HepG2 (cell line): Measurements from ENCODE around the gene MAGEB10. TPM values are rescaled to one million over a fixed set of nuclear protein-coding genes. Genes with fewer than 3 reads are reported as not detected.

ENCODE experiments used
- ATAC-seq: fragments of 200-7000 bp; cut with Tn5 transposase; 3 replicates; pipeline ENCODE4 v1.9.1; 2020; ENCODE audit warnings: mild to moderate bottlenecking, moderate library complexity
- BruUV-seq: library from RNA; stranded (reverse); fragments of 400-500 nt; replicated peaks from 2 replicates; lab custom pipeline; 2021; lab: Mats Ljungman, UMichigan
- CTCF ChIA-PET: fragments of 300-600 bp; formaldehyde crosslinking; extraction: SDS; loops from one replicate; lab custom pipeline; 2021; ENCODE audit warnings: low total read pairs, inconsistent platforms, low intra/inter-chr PET ratio; lab: Yijun Ruan, JAX
- POLR2A ChIA-PET: fragments of 350-600 bp; sonication (Branson Sonifier 250); formaldehyde crosslinking; loops from one replicate; lab custom pipeline; 2020; ENCODE audit warnings: antibody characterized with exemption, inconsistent platforms; lab: Yijun Ruan, JAX
- DNase-seq: peaks from one replicate; pipeline ENCODE4 v3.0.0-alpha.2; 2015; ENCODE audit warnings: low spot score
- FAIRE-seq: peaks from 3 replicates; lab custom pipeline; 2011; peaks lifted over from hg19 to GRCh38; lab: Jason Lieb, UNC
- H2AFZ ChIP-seq: one replicate; pipeline ENCODE4 v1.6.1; 2011; ENCODE audit warnings: low read length, inconsistent platforms
- H3K27ac ChIP-seq: fragments of 300-600 bp; 3 replicates; pipeline ENCODE4 v1.8.0; 2011; ENCODE audit warnings: mixed run types, mild to moderate bottlenecking, mixed read lengths, low read length, inconsistent platforms; ENCODE audit not compliant: insufficient read depth; ENCODE audit errors: extremely low read length
- H3K27me3 ChIP-seq, 2 experiments: fragments of 200-600 bp in 1 of 2; 2 replicates in 1 of 2; 3 replicates in 1 of 2; pipeline versions ENCODE4 v1.6.0 to v1.8.0; 2011; ENCODE audit warnings: low read length in 2 of 2, mild to moderate bottlenecking in 2 of 2, moderate library complexity in 2 of 2, inconsistent platforms in 1 of 2; ENCODE audit not compliant: insufficient read depth in 2 of 2, control insufficient read depth in 1 of 2
- H3K36me3 ChIP-seq, 2 experiments: fragments of 200-600 bp in 1 of 2; replicated peaks in 1 of 2; 2 replicates in 1 of 2; 3 replicates in 1 of 2; pipeline versions ENCODE4 v1.5.1 to v1.8.0; 2011; ENCODE audit warnings: low read length in 2 of 2, inconsistent platforms in 1 of 2; ENCODE audit not compliant: insufficient read depth in 2 of 2, control insufficient read depth in 1 of 2
- H3K4me1 ChIP-seq: 2 replicates; pipeline ENCODE4 v1.5.1; 2012; ENCODE audit warnings: low read length, inconsistent platforms; ENCODE audit not compliant: insufficient read depth
- H3K4me2 ChIP-seq: 2 replicates; pipeline ENCODE4 v1.6.0; 2011; ENCODE audit warnings: low read depth, low read length, inconsistent platforms
- H3K4me3 ChIP-seq, 3 experiments: fragments of 200-600 bp in 1 of 3; sonication (generic), shearing (Covaris generic) in 1 of 3; replicated peaks in 1 of 3; 2 replicates each; pipeline ENCODE4 v1.5.1; 2011 to 2016; ENCODE audit warnings: low read length in 3 of 3, inconsistent platforms in 2 of 3, low read depth in 2 of 3, mild to moderate bottlenecking in 2 of 3, control low read depth in 1 of 3, mixed read lengths in 1 of 3; ENCODE audit not compliant: insufficient read depth in 1 of 3
- H3K79me2 ChIP-seq: one replicate; pipeline ENCODE4 v1.6.1; 2011; ENCODE audit warnings: low read length, inconsistent platforms; ENCODE audit not compliant: insufficient read depth
- H3K9ac ChIP-seq: 2 replicates; pipeline ENCODE4 v1.6.0; 2011; ENCODE audit warnings: mild to moderate bottlenecking, low read depth, low read length, inconsistent platforms; ENCODE audit not compliant: insufficient read depth
- H3K9me3 ChIP-seq: 2 replicates; pipeline ENCODE4 v1.5.1; 2012; ENCODE audit warnings: mild to moderate bottlenecking, low read length
- H4K20me1 ChIP-seq: 2 replicates; pipeline ENCODE4 v1.6.0; 2011; ENCODE audit warnings: inconsistent platforms, mild to moderate bottlenecking, low read length, moderate library complexity; ENCODE audit not compliant: insufficient read depth
- ATRX ChIP-seq: sonication (generic); formaldehyde crosslinking; IDR thresholded peaks from 2 replicates; pipeline ENCODE4 v1.4.0; 2020; ENCODE audit warnings: missing genetic modification reagents, borderline replicate concordance
- ERF ChIP-seq: IDR thresholded peaks from 2 replicates; pipeline ENCODE4 v1.6.1; 2018; ENCODE audit warnings: missing biosample characterization, missing genetic modification reagents
- FOXM1 ChIP-seq: sonication (generic); formaldehyde crosslinking; IDR thresholded peaks from 2 replicates; pipeline ENCODE4 v1.5.0; 2020; ENCODE audit warnings: missing genetic modification reagents
- GLMP ChIP-seq: sonication (generic); formaldehyde crosslinking; IDR thresholded peaks from 2 replicates; pipeline ENCODE4 v1.9.0; 2021; ENCODE audit warnings: missing genetic modification reagents, mild to moderate bottlenecking, borderline replicate concordance
- HMGA1 ChIP-seq: sonication (generic); formaldehyde crosslinking; conservative IDR thresholded peaks from 2 replicates; pipeline ENCODE4 v1.4.0; 2020; ENCODE audit warnings: missing genetic modification reagents
- MIER2 ChIP-seq: IDR thresholded peaks from 2 replicates; pipeline ENCODE4 v1.6.1; 2016; ENCODE audit warnings: missing biosample characterization, missing genetic modification reagents
- MLX ChIP-seq: IDR thresholded peaks from 2 replicates; pipeline ENCODE4 v1.6.1; 2016
- MYC ChIP-seq: sonication (generic); formaldehyde crosslinking; IDR thresholded peaks from 2 replicates; pipeline ENCODE4 v1.9.0; 2021; ENCODE audit warnings: missing genetic modification reagents, borderline replicate concordance
- NBN ChIP-seq: fragments of 450-650 bp; conservative IDR thresholded peaks from 2 replicates; pipeline ENCODE4 v1.6.1; 2017
- RBM22 ChIP-seq: fragments of 200-400 bp; formaldehyde crosslinking; optimal IDR thresholded peaks from 2 replicates; pipeline ENCODE3; 2017; ENCODE audit warnings: mild to moderate bottlenecking, low read length, moderate library complexity
- THAP9 ChIP-seq: sonication (generic); formaldehyde crosslinking; IDR thresholded peaks from 2 replicates; pipeline ENCODE4; 2020; ENCODE audit warnings: missing genetic modification reagents, mild to moderate bottlenecking, borderline replicate concordance
- YEATS4 ChIP-seq: sonication (generic); formaldehyde crosslinking; IDR thresholded peaks from 2 replicates; pipeline ENCODE4 v1.4.0; 2020; ENCODE audit warnings: missing genetic modification reagents, borderline replicate concordance
- ZKSCAN1 ChIP-seq: fragments of 150-350 bp; IDR thresholded peaks from 2 replicates; pipeline ENCODE4 v1.6.1; 2014; ENCODE audit warnings: low read length
- ZNF207 ChIP-seq: fragments of 450-650 bp; IDR thresholded peaks from 2 replicates; pipeline ENCODE4 v1.6.1; 2016; ENCODE audit warnings: antibody characterized with exemption, borderline replicate concordance
- ZNF354B ChIP-seq: sonication (generic); formaldehyde crosslinking; IDR thresholded peaks from 2 replicates; pipeline ENCODE4 v1.8.0; 2022; ENCODE audit warnings: mild to moderate bottlenecking, missing genetic modification reagents
- WGBS: methylation state at CpG from one replicate; pipeline ENCODE4 v1.1.6; 2017; ENCODE audit warnings: low lambda C conversion rate; 5-methylcytosine and 5-hydroxymethylcytosine counted together
- in situ Hi-C: cut with HindIII; loops from 2 replicates; pipeline ENCODE4 v1.10.0; 2017; ENCODE audit warnings: low pct_unique_long_range_greater_than_20kb; ENCODE audit not compliant: extremely low pct_ligation_motif_present
- intact Hi-C: fragments of 100-400 bp; cut with micrococcal nuclease; formaldehyde crosslinking; loops from one replicate; pipeline ENCODE4 v1.10.0; 2022; ENCODE audit not compliant: unreplicated experiment
- polyA plus RNA-seq, 8 experiments: library from polyadenylated mRNA; depleted of rRNA in 3 of 8; stranded (reverse) in 7 of 8; unstranded in 1 of 8; fragments of >200 nt; fragmentation: Illumina TruSeq in 4 of 8; extraction: Trizol in 4 of 8; gene quantifications; 2 replicates each; pipeline versions ENCODE4 v1.2.1 to v1.2.3, GENCODE V29; 2011 to 2016; ENCODE audit warnings: low read depth in 4 of 8, missing spikeins in 1 of 8, mixed read lengths in 1 of 8; ENCODE audit not compliant: insufficient read depth in 1 of 8
- total RNA-seq, 5 experiments: library from RNA; depleted of rRNA; stranded (reverse); fragments of >200 nt; fragmentation: Illumina TruSeq; extraction: Trizol; gene quantifications; 2 replicates each; pipeline ENCODE4 v1.2.3, GENCODE V29; 2016; ENCODE audit warnings: low read depth in 1 of 5

MAGEB10 gene
- total and polyA plus RNA-seq, 2 of the 13 experiments (the other 11 are each of a cell fraction or from before 2014, with no cell fraction given), result not detected

GRCh38 chrX:27838185-27838584 lies 30.4 kb downstream of the MAGEB10 start (continued):
- TF ChIP-seq ATRX (CRISPR knock-in tag) (no peak), THAP9 (CRISPR knock-in tag) (no peak), HMGA1 (CRISPR knock-in tag) (no peak)

GRCh38 chrX:27840881-27841280 lies 33.1 kb downstream of the MAGEB10 start:
- Histone ChIP-seq H3K9ac (no peak overlapping the region), H2AFZ (no peak overlapping the region), H3K27me3 (no peaks in the 10 kb centered on the region), H4K20me1 (no peaks in the 10 kb centered on the region), H3K9me3 (no peaks in the 10 kb centered on the region), H3K4me1 (no peaks in the 10 kb centered on the region), H3K4me2 (no peak overlapping the region), H3K4me3 (no peak overlapping the region), H3K79me2 (no peaks in the 10 kb centered on the region), H3K27ac (no peak overlapping the region), H3K36me3 (no peaks in the 10 kb centered on the region)
- TF ChIP-seq MIER2 (no peak), ZNF207 (no peak), RBM22 (no peak), ERF (no peak), YEATS4 (CRISPR knock-in tag) (no peak), NBN (no peak), MYC (CRISPR knock-in tag) (no peak), FOXM1 (CRISPR knock-in tag) (no peak), ZNF354B (no peak), ZKSCAN1 (no peak), GLMP (CRISPR knock-in tag) (no peak), MLX (no peak)
- ChIA-PET POLR2A (no interaction called here), CTCF (no interaction called here)
- DNase-seq (no peak), ATAC-seq (no peak), FAIRE-seq (no peak)
- intact Hi-C loops (no loop called here), in situ Hi-C loops (no loop called here)
- no TSS peak for BruUV-seq
- WGBS, result no CpG with 5 or more reads among the region's 3 CpGs
